ENCODE data around the gene PLXNA4. TPM values are rescaled to one million over a fixed set of nuclear protein-coding genes. Genes with fewer than 3 reads are reported as not detected.

Gene PLXNA4
- total RNA-seq, 1 experiment from 2014 or later, result 0.81 TPM

GRCh38 chr7:132140341-132140740 is 435.9 kb downstream of the PLXNA4 start (continued):
- TF ChIP-seq ZSCAN18 (CRISPR knock-in tag; IDR thresholded peaks at IDR 0.05) (no peak), STAT6 (CRISPR knock-in tag; conservative IDR thresholded peaks at IDR 0.05; ENCODE audit: low read depth) (no peak), TEAD4 (CRISPR knock-in tag; IDR thresholded peaks at IDR 0.05) (no peak), JAZF1 (CRISPR knock-in tag; IDR thresholded peaks at IDR 0.05) (no peak), ATF3 (CRISPR knock-in tag; conservative IDR thresholded peaks at IDR 0.05) (no peak)

- POLR2A ChIA-PET, result no interaction called here
- no peak for ATAC-seq
These were observed 437.5 kb downstream of the PLXNA4 start for GRCh38 chr7:132138817-132139216.

More at GRCh38 chr7:132138817-132139216, 437.5 kb downstream of the PLXNA4 start:
- CTCF ChIA-PET, result interaction anchor here (1.4 to 1.6 kb wide), 2 partner anchors 9 to 193 kb away, joined by 4 read pairs; no protein-coding TSS in a partner anchor
- Mint-ChIP-seq H3K4me3 (no peak overlapping the region), H3K4me1 (peaks cover 35% of the 10 kb centered on the region), H3K9me3 (no peaks in the 10 kb centered on the region), H3K27ac (no peak overlapping the region), H3K36me3 (no peaks in the 10 kb centered on the region), H3K27me3 (ENCODE audit: low read depth) (peaks cover 4% of the 10 kb centered on the region)
- TF ChIP-seq ATF3 (CRISPR knock-in tag; conservative IDR thresholded peaks at IDR 0.05), result no peak
- TF ChIP-seq ATF1 (CRISPR knock-in tag; IDR thresholded peaks at IDR 0.05), result no peak
- TF ChIP-seq USF2 (CRISPR knock-in tag; IDR thresholded peaks at IDR 0.05), result no peak
- TF ChIP-seq ZBTB21 (CRISPR knock-in tag; IDR thresholded peaks at IDR 0.05; ENCODE audit: borderline replicate concordance), result no peak
- TF ChIP-seq NFATC4 (CRISPR knock-in tag; IDR thresholded peaks at IDR 0.05), result no peak
- TF ChIP-seq ZNF317 (CRISPR knock-in tag; IDR thresholded peaks at IDR 0.05; ENCODE audit: borderline replicate concordance, low read depth), result no peak
- TF ChIP-seq CREB1 (CRISPR knock-in tag; IDR thresholded peaks at IDR 0.05), result no peak
- TF ChIP-seq CBFB (CRISPR knock-in tag; IDR thresholded peaks at IDR 0.05; ENCODE audit: low read depth), result no peak
- no peak for TF ChIP-seq PRDM15 (CRISPR knock-in tag; IDR thresholded peaks at IDR 0.05)
- no peak for TF ChIP-seq MAX (CRISPR knock-in tag; IDR thresholded peaks at IDR 0.05)
- no peak for TF ChIP-seq ZBTB43 (CRISPR knock-in tag; IDR thresholded peaks at IDR 0.05)
- no peak for TF ChIP-seq ZNF281 (CRISPR knock-in tag; IDR thresholded peaks at IDR 0.05)
- no peak for TF ChIP-seq E2F1 (CRISPR knock-in tag; IDR thresholded peaks at IDR 0.05)
- TF ChIP-seq FOXK1 (CRISPR knock-in tag; IDR thresholded peaks at IDR 0.05), result no peak
- TF ChIP-seq ZSCAN18 (CRISPR knock-in tag; IDR thresholded peaks at IDR 0.05), result no peak
- TF ChIP-seq TEAD4 (CRISPR knock-in tag; IDR thresholded peaks at IDR 0.05), result no peak
- DNase-seq (ENCODE audit: low spot score), result no peak

Data from WTC11 (cell line).